ENCODE measurements around the gene ABCC12.

DNA sequence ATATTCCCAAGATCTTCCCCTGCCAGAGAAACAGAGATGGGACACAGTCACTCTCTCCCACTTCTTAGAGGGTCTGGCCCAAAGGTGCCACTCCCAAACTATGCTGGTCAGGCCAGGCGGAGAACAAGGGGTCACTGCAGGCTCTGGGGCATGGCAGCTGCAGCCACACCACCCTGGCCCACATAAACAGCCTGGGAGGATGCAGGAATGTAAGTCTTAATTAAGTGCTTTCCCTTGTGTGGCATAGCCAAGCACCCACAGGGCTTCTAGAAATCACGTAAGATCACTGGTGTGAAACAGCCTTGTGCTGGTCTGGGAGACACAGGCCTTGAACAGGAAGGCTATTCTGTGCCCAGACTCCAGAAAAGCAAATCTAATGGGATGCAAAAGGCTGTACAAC lies 31.5 kb downstream of the ABCC12 start:
- TF ChIP-seq, protein P1, sequence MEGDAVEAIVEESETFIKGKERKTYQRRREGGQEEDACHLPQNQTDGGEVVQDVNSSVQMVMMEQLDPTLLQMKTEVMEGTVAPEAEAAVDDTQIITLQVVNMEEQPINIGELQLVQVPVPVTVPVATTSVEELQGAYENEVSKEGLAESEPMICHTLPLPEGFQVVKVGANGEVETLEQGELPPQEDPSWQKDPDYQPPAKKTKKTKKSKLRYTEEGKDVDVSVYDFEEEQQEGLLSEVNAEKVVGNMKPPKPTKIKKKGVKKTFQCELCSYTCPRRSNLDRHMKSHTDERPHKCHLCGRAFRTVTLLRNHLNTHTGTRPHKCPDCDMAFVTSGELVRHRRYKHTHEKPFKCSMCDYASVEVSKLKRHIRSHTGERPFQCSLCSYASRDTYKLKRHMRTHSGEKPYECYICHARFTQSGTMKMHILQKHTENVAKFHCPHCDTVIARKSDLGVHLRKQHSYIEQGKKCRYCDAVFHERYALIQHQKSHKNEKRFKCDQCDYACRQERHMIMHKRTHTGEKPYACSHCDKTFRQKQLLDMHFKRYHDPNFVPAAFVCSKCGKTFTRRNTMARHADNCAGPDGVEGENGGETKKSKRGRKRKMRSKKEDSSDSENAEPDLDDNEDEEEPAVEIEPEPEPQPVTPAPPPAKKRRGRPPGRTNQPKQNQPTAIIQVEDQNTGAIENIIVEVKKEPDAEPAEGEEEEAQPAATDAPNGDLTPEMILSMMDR (optimal IDR thresholded peaks at IDR 0.05 in 1 of 3, IDR thresholded peaks at IDR 0.05 in 1 of 3, conservative IDR thresholded peaks at IDR 0.05 in 1 of 3; ENCODE audit: extremely low read depth in 1 of 3, insufficient read depth in 2 of 3, low read length in 3 of 3): no peak
- no peak for TF ChIP-seq EZH2 (IDR thresholded peaks at IDR 0.05; ENCODE audit: low read length)
